ENCODE results near the gene RFX1.

RFX1 gene

DNA sequence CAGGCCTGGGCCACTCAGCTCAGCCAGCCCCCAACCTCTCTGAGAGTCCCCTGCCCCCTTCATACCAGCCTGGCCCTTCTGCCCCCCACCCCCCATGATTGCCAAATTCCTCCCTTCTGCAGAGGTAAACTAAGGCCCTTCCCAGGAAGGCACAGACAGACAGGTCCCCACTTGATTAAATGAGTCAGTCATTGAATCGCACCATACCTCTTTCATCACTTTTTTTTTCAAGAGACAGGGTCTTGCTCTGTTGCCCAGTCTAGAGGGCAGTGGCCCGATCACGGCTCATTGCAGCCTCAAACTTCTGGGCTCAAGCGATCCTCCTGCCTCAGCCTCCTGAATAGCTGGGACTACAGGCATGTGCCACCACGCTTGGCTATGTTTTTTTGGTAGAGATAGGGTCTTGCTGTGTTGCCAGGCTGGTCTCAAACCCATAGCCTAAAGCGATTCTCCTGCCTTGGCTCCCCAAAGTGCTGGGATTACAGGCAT is 73.9 kb downstream of the RFX1 start:
- no peak for DNase-seq (ENCODE audit: low spot score)
- TF ChIP-seq, protein P1, sequence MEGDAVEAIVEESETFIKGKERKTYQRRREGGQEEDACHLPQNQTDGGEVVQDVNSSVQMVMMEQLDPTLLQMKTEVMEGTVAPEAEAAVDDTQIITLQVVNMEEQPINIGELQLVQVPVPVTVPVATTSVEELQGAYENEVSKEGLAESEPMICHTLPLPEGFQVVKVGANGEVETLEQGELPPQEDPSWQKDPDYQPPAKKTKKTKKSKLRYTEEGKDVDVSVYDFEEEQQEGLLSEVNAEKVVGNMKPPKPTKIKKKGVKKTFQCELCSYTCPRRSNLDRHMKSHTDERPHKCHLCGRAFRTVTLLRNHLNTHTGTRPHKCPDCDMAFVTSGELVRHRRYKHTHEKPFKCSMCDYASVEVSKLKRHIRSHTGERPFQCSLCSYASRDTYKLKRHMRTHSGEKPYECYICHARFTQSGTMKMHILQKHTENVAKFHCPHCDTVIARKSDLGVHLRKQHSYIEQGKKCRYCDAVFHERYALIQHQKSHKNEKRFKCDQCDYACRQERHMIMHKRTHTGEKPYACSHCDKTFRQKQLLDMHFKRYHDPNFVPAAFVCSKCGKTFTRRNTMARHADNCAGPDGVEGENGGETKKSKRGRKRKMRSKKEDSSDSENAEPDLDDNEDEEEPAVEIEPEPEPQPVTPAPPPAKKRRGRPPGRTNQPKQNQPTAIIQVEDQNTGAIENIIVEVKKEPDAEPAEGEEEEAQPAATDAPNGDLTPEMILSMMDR (IDR thresholded peaks at IDR 0.05; ENCODE audit: extremely low read depth, missing control alignments): no peak

DNA sequence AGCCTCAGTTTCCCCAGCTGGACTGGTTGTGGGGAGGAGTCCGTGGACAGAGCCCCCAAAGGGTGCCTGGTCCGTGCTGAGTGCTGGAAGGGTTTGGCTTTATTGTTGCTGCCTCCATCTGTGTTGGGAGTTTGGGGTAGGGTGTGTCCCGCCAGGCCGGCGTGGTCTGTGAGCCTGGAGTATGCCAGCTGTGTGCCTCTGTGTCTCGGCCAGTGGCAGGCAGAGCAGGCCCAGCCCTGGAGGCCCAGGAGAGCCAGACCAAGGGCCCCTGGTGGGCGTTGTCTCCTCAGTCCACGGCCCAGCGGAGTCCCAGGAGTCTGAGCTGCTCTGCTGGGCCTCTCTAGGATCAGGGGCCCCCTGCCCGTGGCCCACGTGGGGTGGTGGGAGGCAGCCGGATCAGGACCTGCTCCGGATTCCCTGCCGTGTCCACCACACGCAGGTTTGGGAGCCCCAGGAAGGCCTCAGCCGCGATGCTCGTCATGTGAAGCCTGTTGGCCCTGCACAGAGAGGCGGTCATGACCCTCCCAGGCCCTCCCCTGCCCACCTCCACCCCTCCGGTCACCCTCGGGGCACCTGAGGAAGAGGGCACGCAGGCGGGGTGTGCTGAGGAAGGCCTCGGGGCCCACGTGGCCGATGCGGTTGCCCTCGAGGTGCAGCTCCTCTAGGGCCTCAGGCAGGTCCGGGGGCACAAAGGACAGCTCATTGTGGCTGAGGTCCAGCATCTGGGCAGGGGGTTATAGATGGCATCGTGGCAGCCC is 74.5 kb downstream of the RFX1 start:
- TF ChIP-seq, protein P1 (IDR thresholded peaks at IDR 0.05; ENCODE audit: extremely low read depth, missing control alignments): no peak
- no peak for DNase-seq (ENCODE audit: low spot score)

DNA sequence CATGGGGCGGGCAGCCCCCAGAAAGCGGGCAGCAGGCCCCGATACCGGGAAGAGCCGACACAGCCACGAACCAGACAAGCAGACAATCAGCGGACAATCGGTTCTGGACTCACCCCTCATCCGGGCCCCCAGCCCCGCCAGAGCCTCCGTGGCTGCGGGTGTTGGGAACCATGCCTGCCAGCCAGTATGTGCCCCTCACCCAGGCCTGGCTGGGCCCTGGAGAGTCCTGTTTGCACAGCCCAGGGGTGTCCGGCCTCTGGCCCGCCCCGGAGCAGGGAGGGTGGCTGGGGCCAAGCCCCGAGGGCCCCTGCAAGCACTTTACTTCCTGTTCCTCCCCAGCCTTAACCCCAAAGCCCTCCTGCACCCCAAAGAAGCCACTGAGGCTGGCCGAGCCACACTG is 75.7 kb downstream of the RFX1 start:
- TF ChIP-seq, protein P1 (IDR thresholded peaks at IDR 0.05; ENCODE audit: extremely low read depth, missing control alignments): no peak
- DNase-seq (ENCODE audit: low spot score): no peak

DNA sequence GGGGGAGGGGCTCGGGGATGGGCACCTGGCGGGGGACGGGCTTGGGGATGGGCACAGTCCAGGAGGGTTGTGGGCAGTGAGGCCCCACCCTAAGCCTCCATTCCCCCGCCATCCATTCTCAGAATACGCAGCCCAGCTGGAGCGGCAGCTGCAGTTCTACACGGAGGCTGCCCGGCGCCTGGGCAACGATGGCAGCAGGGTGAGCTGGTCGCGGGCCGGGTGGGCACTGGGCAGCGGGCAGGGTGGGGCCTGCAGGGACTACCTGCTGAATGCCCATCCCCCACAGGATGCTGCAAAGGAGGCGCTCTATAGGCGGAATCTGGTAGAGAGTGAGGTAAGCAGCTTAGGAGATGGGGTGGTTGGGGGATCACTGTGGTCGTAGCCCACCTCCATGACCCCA is 76.2 kb downstream of the RFX1 start:
- TF ChIP-seq, protein P1 (IDR thresholded peaks at IDR 0.05; ENCODE audit: extremely low read depth, missing control alignments): no peak
- DNase-seq (ENCODE audit: low spot score): no peak

DNA sequence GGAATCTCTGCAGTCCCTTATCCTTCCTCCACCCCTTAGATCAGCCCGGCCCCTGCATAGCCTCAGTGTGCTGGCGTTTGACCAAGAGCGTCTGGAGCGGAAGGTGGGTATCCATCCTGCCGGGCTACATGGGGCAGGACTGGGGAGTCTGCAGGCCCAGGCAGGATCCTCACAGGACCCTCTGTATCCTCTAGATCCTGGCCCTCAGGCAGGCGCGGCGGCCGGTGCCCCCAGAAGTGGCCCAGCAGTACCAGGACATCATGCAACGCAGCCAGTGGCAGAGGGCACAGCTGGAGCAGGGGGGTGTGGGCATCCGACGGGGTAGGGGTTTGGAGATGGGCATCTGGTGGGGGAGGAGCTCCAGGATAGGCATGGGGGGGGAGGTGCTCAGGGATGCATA is 76.8 kb downstream of the RFX1 start:
- TF ChIP-seq, protein P1 (IDR thresholded peaks at IDR 0.05; ENCODE audit: extremely low read depth, missing control alignments): no peak
- DNase-seq (ENCODE audit: low spot score): no peak

DNA sequence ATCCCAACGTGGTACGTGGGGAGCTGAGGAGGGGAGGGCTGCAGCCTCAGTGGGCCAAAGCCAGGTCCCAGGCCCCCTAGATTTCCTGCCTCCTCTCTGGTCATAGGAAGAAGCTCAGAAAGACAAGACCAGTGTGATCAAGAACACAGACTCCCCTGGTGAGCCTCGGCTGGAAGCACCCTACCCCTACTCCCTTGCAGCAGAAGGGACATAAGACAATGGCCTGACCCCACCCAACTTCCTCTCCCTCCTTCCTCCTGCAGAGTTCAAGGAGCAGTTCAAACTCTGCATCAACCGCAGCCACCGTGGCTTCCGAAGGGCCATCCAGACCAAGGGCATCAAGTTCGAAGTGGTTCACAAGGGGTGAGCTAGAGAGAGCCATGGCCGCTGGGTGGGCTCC is 79.4 kb downstream of the RFX1 start:
- no peak for DNase-seq (ENCODE audit: low spot score)
- TF ChIP-seq, protein P1 (IDR thresholded peaks at IDR 0.05; ENCODE audit: extremely low read depth, missing control alignments): no peak

DNA sequence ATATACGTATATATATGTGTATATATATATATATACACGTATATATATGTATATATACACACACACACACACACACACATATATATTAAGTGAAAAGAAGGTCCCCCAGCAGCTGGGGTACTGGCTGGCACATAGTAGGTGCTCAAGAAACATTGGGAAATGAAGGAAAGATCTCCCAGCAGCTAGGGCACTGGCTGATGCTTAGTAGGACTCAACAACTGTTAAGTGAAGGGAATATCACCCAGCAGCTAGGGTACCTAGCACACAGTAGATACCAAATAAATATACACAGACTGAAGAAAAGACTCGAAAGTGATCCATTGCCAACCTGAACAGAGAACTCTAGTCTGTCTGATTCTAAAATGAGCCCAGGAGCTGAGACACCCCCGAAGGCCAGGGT is 80.1 kb downstream of the RFX1 start:
- TF ChIP-seq, protein P1 (IDR thresholded peaks at IDR 0.05; ENCODE audit: extremely low read depth, missing control alignments): no peak
- no peak for DNase-seq (ENCODE audit: low spot score)
